Spinal cord (tissue), 10 donors: ENCODE results near the gene PPP2R3A. TPM values are rescaled to one million over a fixed set of nuclear protein-coding genes. Genes with fewer than 3 reads are reported as not detected.

ENCODE experiments used
- DNase-seq, 6 donors: peaks; one replicate each; pipeline versions ENCODE4 v3.0.0 to v3.0.0-alpha.2; 2013 to 2015; ENCODE audit warnings: low spot score in 6 of 6, low read depth in 4 of 6
- H3K27ac ChIP-seq: one replicate; pipeline ENCODE4 v1.5.1; 2013; ENCODE audit warnings: low read depth, low read length, control low read depth
- H3K27me3 ChIP-seq: one replicate; pipeline ENCODE4 v1.6.1; 2013; ENCODE audit warnings: low read length; ENCODE audit not compliant: control insufficient read depth, insufficient read depth
- H3K36me3 ChIP-seq: one replicate; pipeline ENCODE4 v1.6.1; 2013; ENCODE audit warnings: low read length; ENCODE audit not compliant: control insufficient read depth, insufficient read depth
- H3K4me1 ChIP-seq: one replicate; pipeline ENCODE4 v1.6.1; 2013; ENCODE audit warnings: low read length; ENCODE audit not compliant: control insufficient read depth, insufficient read depth
- H3K4me3 ChIP-seq: one replicate; pipeline ENCODE4 v1.5.1; 2013; ENCODE audit warnings: low read depth, low read length, control low read depth
- H3K9me3 ChIP-seq: one replicate; pipeline ENCODE4 v1.6.1; 2013; ENCODE audit warnings: low read length; ENCODE audit not compliant: control insufficient read depth, insufficient read depth
- WGBS: methylation state at CpG from one replicate; pipeline ENCODE4 v1.1.5; 2013; ENCODE audit warnings: missing lambda C conversion rate; ENCODE audit not compliant: insufficient coverage; 5-methylcytosine and 5-hydroxymethylcytosine counted together
- polyA plus RNA-seq, 2 donors: library from polyadenylated mRNA; unstranded; fragments of 120-200 nt; gene quantifications; one replicate each; pipeline ENCODE4 v1.2.1, GENCODE V29; 2013; ENCODE audit not compliant: insufficient read length in 2 of 2
- small RNA-seq: library from RNA; depleted of rRNA; stranded (forward); fragments of <200 nt; gene quantifications from one replicate; pipeline ENCODE3, GENCODE V24; 2014; ENCODE audit warnings: low replicate concordance
- total RNA-seq, 2 donors: library from RNA; depleted of rRNA in 1 of 2; stranded (reverse); fragments of 120-200 nt in 1 of 2; fragments of >200 nt in 1 of 2; gene quantifications; one replicate each; pipeline versions ENCODE4 v1.2.3 to v1.2.4, GENCODE V29; 2013 to 2014
- donor health status: healthy.

PPP2R3A gene
- total and polyA plus RNA-seq, 4 donors: 13.1 to 21.4 (median 19.3) TPM

GRCh38 chr3:136195258-136196063, 229.9 kb downstream of the PPP2R3A start:
- peak in 4 of 6 donors; percentile 57 to 90 (median 76) for DNase-seq
- H3K4me1 ChIP-seq: peaks cover 15% of the 10 kb centered on the region
- no peaks in the 10 kb centered on the region for H3K36me3 ChIP-seq
- H3K27ac ChIP-seq: peak overlapping the region; percentile 99
- under 1% methylated on average over 103 of the region's 103 CpGs for WGBS
- H3K4me3 ChIP-seq: peak overlapping the region; percentile 86
- H3K27me3 ChIP-seq: no peaks in the 10 kb centered on the region
- no peaks in the 10 kb centered on the region for H3K9me3 ChIP-seq

DNA sequence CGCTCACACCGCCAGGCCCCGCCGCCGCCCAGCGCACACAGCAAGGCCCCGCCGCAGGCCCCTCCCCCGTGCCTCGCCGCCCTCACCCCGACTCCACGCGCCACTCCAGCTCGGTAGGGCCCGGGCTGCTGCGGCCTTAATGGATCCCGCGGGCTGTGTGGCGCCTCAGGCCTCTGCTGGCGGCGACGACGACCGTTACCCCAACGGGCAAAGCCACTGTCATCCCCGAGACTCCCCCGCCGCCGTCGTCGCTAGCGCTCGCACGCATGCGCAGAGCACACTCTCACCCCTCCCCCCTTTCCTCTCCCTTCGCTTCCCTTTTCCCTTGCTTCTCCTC, 230.5 kb downstream of the PPP2R3A start, which contains the start of gene MSL2:
TSS of gene MSL2 (minus strand) at position 272 of the 337 bp plus-strand sequence. CDS start 1,222 bp downstream, outside the sequence.
- H3K9me3 ChIP-seq: no peaks in the 10 kb centered on the region
- H3K27ac ChIP-seq: peak within 1 kb of the TSS; percentile 99
- no peak for DNase-seq
- no peaks in the 10 kb centered on the region for H3K27me3 ChIP-seq
- H3K36me3 ChIP-seq: no peaks in the 10 kb centered on the region
- peaks cover 14% of the 10 kb centered on the region for H3K4me1 ChIP-seq
- peak within 1 kb of the TSS; percentile 86 for H3K4me3 ChIP-seq
- under 1% methylated on average over 37 of the region's 37 CpGs for whole genome bisulfite sequencing

GRCh38 chr3:136196401-136197158, 231.1 kb downstream of the PPP2R3A start:
- Histone ChIP-seq H3K36me3 (no peaks in the 10 kb centered on the region), H3K27ac (peak overlapping the region; percentile 99), H3K9me3 (no peaks in the 10 kb centered on the region), H3K4me3 (peak overlapping the region; percentile 86), H3K27me3 (no peaks in the 10 kb centered on the region), H3K4me1 (peaks cover 9% of the 10 kb centered on the region)
- under 1% methylated on average over 64 of the region's 64 CpGs for WGBS
- DNase-seq: peak; percentile 99 to 100 (median 100)

GRCh38 chr3:136197159-136197793, 231.7 kb downstream of the PPP2R3A start:
- peak overlapping the region; percentile 99 for H3K27ac ChIP-seq
- H3K4me1 ChIP-seq: peaks cover 5% of the 10 kb centered on the region
- WGBS: 0% methylated on average over 7 of the region's 15 CpGs
- no peak for DNase-seq
- H3K27me3 ChIP-seq: no peaks in the 10 kb centered on the region
- H3K36me3 ChIP-seq: no peaks in the 10 kb centered on the region
- peak overlapping the region; percentile 86 for H3K4me3 ChIP-seq
- no peaks in the 10 kb centered on the region for H3K9me3 ChIP-seq

Small RNA genes within 50 kb of the gene (small RNA-seq; reads per million reads assigned to genes)
- not detected for gene AC092989.1

Other genes starting within 250 kb of the PPP2R3A start
- 10 to 100 TPM; 23.8 to 28.7 TPM for gene MSL2, start 230.6 kb downstream of the PPP2R3A start, total RNA-seq
- 10 to 100 TPM; 26.2 to 31.5 TPM for gene MSL2, start 230.6 kb downstream of the PPP2R3A start, polyA plus RNA-seq